Measurements from ENCODE around the gene GABRA5.
"Not testable (repeated sequence)": the region's sequence is repeated elsewhere in the genome, so short reads cannot be mapped to it uniquely, and the experiment has no call there.

The GABRA5 gene

GRCh38 chr15:26866298-26867199 lies at the start of gene GABRA5:
TSS of gene GABRA5 (plus strand) at chr15:26867062. CDS start at chr15:26869249, 2,187 bp downstream.
- no peak for DNase-seq (ENCODE audit: low read depth)

GRCh38 chr15:26831191-26831590 lies 35.7 kb upstream of the GABRA5 start:
- DNase-seq (ENCODE audit: low read depth), result not testable (repeated sequence)

GRCh38 chr15:26831951-26832350 lies 34.9 kb upstream of the GABRA5 start:
- no peak for DNase-seq (ENCODE audit: low read depth)

- DNase-seq (ENCODE audit: low read depth), result no peak
Measured at GRCh38 chr15:26838742-26839460, 28.0 kb upstream of the GABRA5 start.

GRCh38 chr15:26841514-26841913 lies 25.3 kb upstream of the GABRA5 start:
- DNase-seq (ENCODE audit: low read depth), result no peak

GRCh38 chr15:26841941-26842340 lies 24.9 kb upstream of the GABRA5 start:
- DNase-seq (ENCODE audit: low read depth), result no peak

- no peak for DNase-seq (ENCODE audit: low read depth)
Measured at GRCh38 chr15:26842391-26842790, 24.5 kb upstream of the GABRA5 start.

- no peak for DNase-seq (ENCODE audit: low read depth)
Measured at GRCh38 chr15:26844901-26845300, 22.0 kb upstream of the GABRA5 start.

- DNase-seq (ENCODE audit: low read depth), result no peak
Measured at GRCh38 chr15:26848498-26848897, 18.4 kb upstream of the GABRA5 start.

GRCh38 chr15:26850161-26850560 lies 16.7 kb upstream of the GABRA5 start:
- DNase-seq (ENCODE audit: low read depth), result no peak

GRCh38 chr15:26852980-26853379 lies 13.9 kb upstream of the GABRA5 start:
- no peak for DNase-seq (ENCODE audit: low read depth)

GRCh38 chr15:26854435-26854834 lies 12.4 kb upstream of the GABRA5 start:
- DNase-seq (ENCODE audit: low read depth), result no peak

GRCh38 chr15:26864664-26865191 lies 2.1 kb upstream of the GABRA5 start:
- DNase-seq (ENCODE audit: low read depth), result peak; percentile 7

- no peak for DNase-seq (ENCODE audit: low read depth)
Measured at GRCh38 chr15:26867200-26868007, 542 bp downstream of the GABRA5 start.

- DNase-seq (ENCODE audit: low read depth), result no peak
Measured at GRCh38 chr15:26868029-26868685, 1.3 kb downstream of the GABRA5 start.

GRCh38 chr15:26869628-26870027 lies 2.8 kb downstream of the GABRA5 start:
- DNase-seq (ENCODE audit: low read depth), result no peak

- no peak for DNase-seq (ENCODE audit: low read depth)
Measured at GRCh38 chr15:26870346-26870745, 3.5 kb downstream of the GABRA5 start.

GRCh38 chr15:26872206-26872605 lies 5.3 kb downstream of the GABRA5 start:
- DNase-seq (ENCODE audit: low read depth), result no peak

GRCh38 chr15:26873846-26874245 lies 7.0 kb downstream of the GABRA5 start:
- peak; percentile 1 for DNase-seq (ENCODE audit: low read depth)

- no peak for DNase-seq (ENCODE audit: low read depth)
Measured at GRCh38 chr15:26874774-26875475, 8.1 kb downstream of the GABRA5 start.

GRCh38 chr15:26875476-26875850 lies 8.6 kb downstream of the GABRA5 start:
- no peak for DNase-seq (ENCODE audit: low read depth)
